HG02623 (cell line): ENCODE results near the gene MID2.
"Not testable (repeated sequence)": the region's sequence is repeated elsewhere in the genome, so short reads cannot be mapped to it uniquely, and the experiment has no call there.

Experiments used
- ATAC-seq: cut with Tn5 transposase; IDR thresholded peaks from one replicate; pipeline ENCODE4 v1.9.1; 2021; ENCODE audit warnings: moderate library complexity; ENCODE audit not compliant: unreplicated experiment

The MID2 gene

GRCh38 chrX:107825698-107826237 lies at the start of gene MID2:
Gene MID2 (plus strand): TSS chrX:107825866. CDS start chrX:107826427, 561 bp downstream.
- ATAC-seq: peak; percentile 25

GRCh38 chrX:107776649-107777535 lies 48.8 kb upstream of the MID2 start:
- ATAC-seq: peak; percentile 76

GRCh38 chrX:107777536-107777832 lies 48.2 kb upstream of the MID2 start, which contains the start of gene NCBP2L:
Gene NCBP2L (plus strand): TSS chrX:107777733. CDS start chrX:107794221, 16,488 bp downstream.
- no peak for ATAC-seq

- ATAC-seq: no peak
These were observed 45.1 kb upstream of the MID2 start for GRCh38 chrX:107780525-107780924.

- no peak for ATAC-seq
These were observed 37.8 kb upstream of the MID2 start for GRCh38 chrX:107787827-107788226.

GRCh38 chrX:107804427-107804826 lies 21.2 kb upstream of the MID2 start:
- ATAC-seq: no peak

- ATAC-seq: no peak
These were observed 20.5 kb upstream of the MID2 start for GRCh38 chrX:107805179-107805578.

GRCh38 chrX:107810053-107810452 lies 15.6 kb upstream of the MID2 start:
- not testable (repeated sequence) for ATAC-seq

- ATAC-seq: no peak
These were observed 6.7 kb upstream of the MID2 start for GRCh38 chrX:107818900-107819521.

GRCh38 chrX:107823042-107823441 lies 2.6 kb upstream of the MID2 start:
- ATAC-seq: no peak

- no peak for ATAC-seq
These were observed 2.2 kb upstream of the MID2 start for GRCh38 chrX:107823456-107823855.

GRCh38 chrX:107826238-107827029 lies 768 bp downstream of the MID2 start:
- peak; percentile 56 for ATAC-seq

GRCh38 chrX:107827030-107827831 lies 1.6 kb downstream of the MID2 start:
- ATAC-seq: no peak

- no peak for ATAC-seq
These were observed 2.2 kb downstream of the MID2 start for GRCh38 chrX:107827852-107828251.

- ATAC-seq: no peak
These were observed 4.2 kb downstream of the MID2 start for GRCh38 chrX:107829878-107830277.

- no peak for ATAC-seq
These were observed 5.5 kb downstream of the MID2 start for GRCh38 chrX:107831071-107831730.

GRCh38 chrX:107834275-107835201 lies 8.9 kb downstream of the MID2 start:
- no peak for ATAC-seq

GRCh38 chrX:107836958-107837357 lies 11.3 kb downstream of the MID2 start:
- ATAC-seq: no peak

- no peak for ATAC-seq
These were observed 15.3 kb downstream of the MID2 start for GRCh38 chrX:107840971-107841370.
